Suprapubic skin (tissue), 4 donors: Measurements from ENCODE around the gene C4orf51. TPM values are rescaled to one million over a fixed set of nuclear protein-coding genes. Genes with fewer than 3 reads are reported as not detected.

Source experiments
- DNase-seq, 2 donors: peaks; one replicate each; pipeline ENCODE4 v3.0.0-alpha.2; 2019; ENCODE audit warnings: low spot score in 2 of 2
- H3K27ac ChIP-seq: fragments of 200-600 bp; sonication (generic); one replicate; pipeline ENCODE4 v1.5.1; 2019
- H3K27me3 ChIP-seq: fragments of 200-600 bp; sonication (generic); one replicate; pipeline ENCODE4 v1.5.1; 2019
- H3K36me3 ChIP-seq: fragments of 200-600 bp; sonication (generic); one replicate; pipeline ENCODE4 v1.5.1; 2019
- H3K4me1 ChIP-seq: fragments of 200-600 bp; sonication (generic); one replicate; pipeline ENCODE4 v1.5.1; 2019
- H3K4me3 ChIP-seq: fragments of 200-600 bp; sonication (generic); one replicate; pipeline ENCODE4 v1.5.1; 2019; ENCODE audit warnings: mild to moderate bottlenecking
- H3K9me3 ChIP-seq: fragments of 200-600 bp; sonication (generic); one replicate; pipeline ENCODE4 v1.5.1; 2019
- EP300 ChIP-seq: sonication (generic); formaldehyde crosslinking; IDR thresholded peaks from one replicate; pipeline ENCODE4 v1.6.1; 2017; ENCODE audit warnings: antibody characterized with exemption
- POLR2A ChIP-seq, 2 donors: fragments of 450-650 bp; IDR thresholded peaks; one replicate each; pipeline ENCODE4 v1.6.1; 2017; ENCODE audit warnings: antibody characterized with exemption in 2 of 2, mild to moderate bottlenecking in 2 of 2, moderate library complexity in 2 of 2
- POLR2AphosphoS5 ChIP-seq, 3 donors: sonication (generic); formaldehyde crosslinking; IDR thresholded peaks; one replicate each; pipeline ENCODE4 v1.6.1; 2017; ENCODE audit warnings: antibody characterized with exemption in 3 of 3
- WGBS: methylation state at CpG from one replicate; pipeline ENCODE4 v1.1.5; 2018; 5-methylcytosine and 5-hydroxymethylcytosine counted together
- total RNA-seq, 4 donors: library from RNA; depleted of rRNA; stranded (reverse); fragments of >200 nt; gene quantifications; one replicate each; pipeline ENCODE4 v1.1.0, GENCODE V29; 2016
- TF ChIP-seq, protein P1 (sequence below), 2 donors: fragments of 200-600 bp in 1 of 2; fragments of 450-650 bp in 1 of 2; sonication (generic) in 1 of 2; IDR thresholded peaks; one replicate each; pipeline ENCODE4 v1.5.1; 2016 to 2019; ENCODE audit warnings: antibody characterized with exemption in 2 of 2, mild to moderate bottlenecking in 1 of 2, moderate library complexity in 1 of 2

Gene C4orf51
- total RNA-seq, 4 donors from 2014 or later, result not detected

DNA sequence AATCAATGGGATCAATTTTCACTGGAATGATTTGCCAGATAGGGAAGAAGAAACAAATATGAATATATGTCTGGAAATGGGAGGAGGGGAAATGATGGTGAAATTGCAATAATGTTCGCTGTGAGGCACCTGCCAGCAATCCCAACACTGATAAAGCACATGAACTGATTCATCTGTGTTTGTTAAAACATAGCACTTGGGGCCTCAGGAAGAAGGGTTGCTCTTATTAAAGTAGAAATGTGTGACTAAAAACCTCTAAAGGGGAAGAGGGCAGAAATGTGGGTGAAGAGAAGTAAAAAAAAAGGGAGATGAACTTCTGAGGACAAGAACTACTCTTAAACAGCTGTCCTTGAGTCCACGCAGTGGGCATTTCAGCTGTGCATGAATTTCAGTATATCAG lies 101.4 kb downstream of the C4orf51 start:
- no peak for TF ChIP-seq EP300
- no peak for TF ChIP-seq POLR2A (IDR thresholded peaks at IDR 0.05)
- TF ChIP-seq, protein P1, sequence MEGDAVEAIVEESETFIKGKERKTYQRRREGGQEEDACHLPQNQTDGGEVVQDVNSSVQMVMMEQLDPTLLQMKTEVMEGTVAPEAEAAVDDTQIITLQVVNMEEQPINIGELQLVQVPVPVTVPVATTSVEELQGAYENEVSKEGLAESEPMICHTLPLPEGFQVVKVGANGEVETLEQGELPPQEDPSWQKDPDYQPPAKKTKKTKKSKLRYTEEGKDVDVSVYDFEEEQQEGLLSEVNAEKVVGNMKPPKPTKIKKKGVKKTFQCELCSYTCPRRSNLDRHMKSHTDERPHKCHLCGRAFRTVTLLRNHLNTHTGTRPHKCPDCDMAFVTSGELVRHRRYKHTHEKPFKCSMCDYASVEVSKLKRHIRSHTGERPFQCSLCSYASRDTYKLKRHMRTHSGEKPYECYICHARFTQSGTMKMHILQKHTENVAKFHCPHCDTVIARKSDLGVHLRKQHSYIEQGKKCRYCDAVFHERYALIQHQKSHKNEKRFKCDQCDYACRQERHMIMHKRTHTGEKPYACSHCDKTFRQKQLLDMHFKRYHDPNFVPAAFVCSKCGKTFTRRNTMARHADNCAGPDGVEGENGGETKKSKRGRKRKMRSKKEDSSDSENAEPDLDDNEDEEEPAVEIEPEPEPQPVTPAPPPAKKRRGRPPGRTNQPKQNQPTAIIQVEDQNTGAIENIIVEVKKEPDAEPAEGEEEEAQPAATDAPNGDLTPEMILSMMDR (IDR thresholded peaks at IDR 0.05), result no peak
- TF ChIP-seq POLR2AphosphoS5 (IDR thresholded peaks at IDR 0.05), result no peak
- Histone ChIP-seq H3K4me1 (no peaks in the 10 kb centered on the region), H3K9me3 (no peaks in the 10 kb centered on the region), H3K27me3 (no peaks in the 10 kb centered on the region), H3K4me3 (no peak overlapping the region), H3K36me3 (no peaks in the 10 kb centered on the region), H3K27ac (no peak overlapping the region)
- DNase-seq, result no peak
- 84% methylated on average over 2 of the region's 2 CpGs for WGBS

Other genes starting within 250 kb of the C4orf51 start
- gene SMAD1, start 198.3 kb upstream of the C4orf51 start, total RNA-seq, result 10 to 100 TPM; 38.0 to 61.7 (median 55.9) TPM
- gene MMAA, start 60.8 kb upstream of the C4orf51 start, total RNA-seq, result 1 to 10 TPM; 4.2 to 7.1 (median 6.4) TPM